DND-41 (cell line): ENCODE results near the gene BACH2.
"Not testable (repeated sequence)": the region's sequence is repeated elsewhere in the genome, so short reads cannot be mapped to it uniquely, and the experiment has no call there.

Experiments used
- ATAC-seq: fragments of 200-7000 bp; cut with Tn5 transposase; 3 replicates; pipeline ENCODE4 v1.9.1; 2021; ENCODE audit warnings: low read depth; ENCODE audit not compliant: insufficient read depth
- DNase-seq: peaks from one replicate; pipeline ENCODE4 v3.0.0-alpha.2; 2020
- H2AFZ ChIP-seq: 2 replicates; pipeline ENCODE4 v1.6.0; 2012; ENCODE audit warnings: low read depth, low read length
- H3K27ac ChIP-seq: 2 replicates; pipeline ENCODE4 v1.5.1; 2012; ENCODE audit warnings: low read length, inconsistent platforms
- H3K27me3 ChIP-seq: fragments of 200-600 bp; sonication (generic); 2 replicates; pipeline ENCODE4 v1.6.0; 2012; ENCODE audit warnings: low read length, mild to moderate bottlenecking, inconsistent platforms; ENCODE audit not compliant: insufficient read depth, poor library complexity
- H3K36me3 ChIP-seq: 2 replicates; pipeline ENCODE4 v1.5.1; 2012; ENCODE audit warnings: low read length, inconsistent platforms; ENCODE audit not compliant: insufficient read depth
- H3K4me1 ChIP-seq: 2 replicates; pipeline ENCODE4 v1.5.1; 2012; ENCODE audit warnings: mild to moderate bottlenecking, low read length; ENCODE audit not compliant: insufficient read depth
- H3K4me2 ChIP-seq: 2 replicates; pipeline ENCODE4 v1.6.0; 2012; ENCODE audit warnings: mild to moderate bottlenecking, moderate library complexity, low read length, inconsistent platforms; ENCODE audit not compliant: insufficient read depth
- H3K4me3 ChIP-seq, 2 experiments: fragments of 200-600 bp in 1 of 2; shearing (Covaris generic) in 1 of 2; 2 replicates each; pipeline ENCODE4 v1.5.1; 2012 to 2016; ENCODE audit warnings: inconsistent platforms in 2 of 2, low read length in 2 of 2, mild to moderate bottlenecking in 2 of 2, low read depth in 1 of 2, moderate library complexity in 1 of 2
- H3K79me2 ChIP-seq: 2 replicates; pipeline ENCODE4 v1.6.0; 2012; ENCODE audit warnings: low read length, inconsistent platforms; ENCODE audit not compliant: insufficient read depth
- H3K9ac ChIP-seq: 2 replicates; pipeline ENCODE4 v1.6.0; 2012; ENCODE audit warnings: low read depth, mild to moderate bottlenecking, inconsistent platforms, low read length, moderate library complexity
- H3K9me3 ChIP-seq: 2 replicates; pipeline ENCODE4 v1.5.1; 2012; ENCODE audit warnings: low read length, moderate library complexity, mild to moderate bottlenecking, inconsistent platforms; ENCODE audit not compliant: insufficient read depth, severe bottlenecking
- H4K20me1 ChIP-seq: 2 replicates; pipeline ENCODE4 v1.6.0; 2012; ENCODE audit warnings: low read length; ENCODE audit not compliant: insufficient read depth
- CTCF ChIP-seq: IDR thresholded peaks from 2 replicates; pipeline ENCODE4 v1.5.1; 2012; ENCODE audit warnings: borderline replicate concordance, low read length, moderate library complexity, mild to moderate bottlenecking; ENCODE audit not compliant: poor library complexity, severe bottlenecking; ENCODE audit errors: extremely low read depth
- EZH2 ChIP-seq: IDR thresholded peaks from 3 replicates; pipeline ENCODE4 v1.6.1; 2012; ENCODE audit warnings: borderline replicate concordance, low read depth, mild to moderate bottlenecking, moderate library complexity, low read length, inconsistent platforms; ENCODE audit not compliant: severe bottlenecking

Gene BACH2

GRCh38 chr6:90135667-90136066, 161.0 kb downstream of the BACH2 start:
- H3K4me3 ChIP-seq: no peak overlapping the region
- no peaks in the 10 kb centered on the region for H3K27me3 ChIP-seq
- no peak overlapping the region for H3K9ac ChIP-seq
- H3K4me2 ChIP-seq: no peak overlapping the region
- no peaks in the 10 kb centered on the region for H4K20me1 ChIP-seq
- TF ChIP-seq CTCF (no peak), EZH2 (no peak)
- DNase-seq (no peak), ATAC-seq (no peak)
- H3K4me1 ChIP-seq: no peaks in the 10 kb centered on the region
- H2AFZ ChIP-seq: no peak overlapping the region
- no peaks in the 10 kb centered on the region for H3K79me2 ChIP-seq
- no peaks in the 10 kb centered on the region for H3K36me3 ChIP-seq
- H3K9me3 ChIP-seq: no peaks in the 10 kb centered on the region
- no peak overlapping the region for H3K27ac ChIP-seq

- ATAC-seq, H3K36me3 ChIP-seq, H3K4me3 ChIP-seq, H3K4me1 ChIP-seq, H3K9me3 ChIP-seq, H3K79me2 ChIP-seq, H3K27ac ChIP-seq, H3K27me3 ChIP-seq, H3K9ac ChIP-seq, H3K4me2 ChIP-seq, H2AFZ ChIP-seq, H4K20me1 ChIP-seq, DNase-seq: not testable (repeated sequence)
These were observed 163.0 kb downstream of the BACH2 start for GRCh38 chr6:90133664-90134063.

GRCh38 chr6:90131614-90132423, 164.8 kb downstream of the BACH2 start:
- Histone ChIP-seq H3K4me1 (no peaks in the 10 kb centered on the region), H3K9ac (no peak overlapping the region), H3K79me2 (no peaks in the 10 kb centered on the region), H3K4me2 (no peak overlapping the region), H3K36me3 (no peaks in the 10 kb centered on the region), H3K27me3 (no peaks in the 10 kb centered on the region), H3K27ac (no peak overlapping the region), H4K20me1 (no peaks in the 10 kb centered on the region), H2AFZ (no peak overlapping the region), H3K9me3 (no peaks in the 10 kb centered on the region), H3K4me3 (no peak overlapping the region)
- TF ChIP-seq EZH2 (no peak), CTCF (no peak)
- ATAC-seq (peak; percentile 44; the same call in 1 of the 3 replicates), DNase-seq (no peak)

- H3K9ac ChIP-seq: no peak overlapping the region
- H4K20me1 ChIP-seq: no peaks in the 10 kb centered on the region
- no peak overlapping the region for H2AFZ ChIP-seq
- H3K79me2 ChIP-seq: no peaks in the 10 kb centered on the region
- no peak overlapping the region for H3K4me2 ChIP-seq
- no peak overlapping the region for H3K4me3 ChIP-seq
- H3K4me1 ChIP-seq: no peaks in the 10 kb centered on the region
- TF ChIP-seq EZH2 (no peak), CTCF (no peak)
- no peak for ATAC-seq
- H3K9me3 ChIP-seq: no peaks in the 10 kb centered on the region
- no peaks in the 10 kb centered on the region for H3K27me3 ChIP-seq
- H3K36me3 ChIP-seq: no peaks in the 10 kb centered on the region
- H3K27ac ChIP-seq: no peak overlapping the region
- no peak for DNase-seq
These were observed 165.5 kb downstream of the BACH2 start for GRCh38 chr6:90131125-90131524.

- not testable (repeated sequence) for H3K27me3 ChIP-seq, H3K4me1 ChIP-seq, DNase-seq, H4K20me1 ChIP-seq, H3K9me3 ChIP-seq, H3K4me2 ChIP-seq, ATAC-seq, H2AFZ ChIP-seq, H3K36me3 ChIP-seq, H3K79me2 ChIP-seq, H3K4me3 ChIP-seq, H3K27ac ChIP-seq, H3K9ac ChIP-seq
These were observed 168.0 kb downstream of the BACH2 start for GRCh38 chr6:90128687-90129086.
